LHCN-M2 (cell line): ENCODE results near the gene SLC23A2. TPM values are rescaled to one million over a fixed set of nuclear protein-coding genes. Genes with fewer than 3 reads are reported as not detected.

Experiments used
- DNase-seq: peaks from one replicate; pipeline ENCODE4 v3.0.0-alpha.2; 2012; ENCODE audit warnings: low read depth
- total RNA-seq: library from RNA; depleted of rRNA; stranded (reverse); fragments of >200 nt; gene quantifications from 2 replicates; pipeline ENCODE4 v1.2.3, GENCODE V29; 2014; rRNA removed

Gene SLC23A2
- total RNA-seq, 1 experiment from 2014 or later = 14.6 TPM

GRCh38 chr20:4814696-4815252 lies 186.5 kb downstream of the SLC23A2 start:
- no peak for DNase-seq

- DNase-seq = no peak
These were observed 187.2 kb downstream of the SLC23A2 start for GRCh38 chr20:4813863-4814695.

GRCh38 chr20:4813076-4813862 lies 188.0 kb downstream of the SLC23A2 start:
- DNase-seq = no peak

GRCh38 chr20:4812641-4813075 lies 188.7 kb downstream of the SLC23A2 start:
- no peak for DNase-seq

- no peak for DNase-seq
These were observed 189.1 kb downstream of the SLC23A2 start for GRCh38 chr20:4812216-4812615.

- no peak for DNase-seq
These were observed 189.6 kb downstream of the SLC23A2 start for GRCh38 chr20:4811661-4812181.

GRCh38 chr20:4811257-4811656 lies 190.1 kb downstream of the SLC23A2 start:
- no peak for DNase-seq

- no peak for DNase-seq
These were observed 190.8 kb downstream of the SLC23A2 start for GRCh38 chr20:4810426-4811019.

- DNase-seq = no peak
These were observed 191.6 kb downstream of the SLC23A2 start for GRCh38 chr20:4809707-4810106.

GRCh38 chr20:4808872-4809271 lies 192.4 kb downstream of the SLC23A2 start:
- DNase-seq = no peak

- DNase-seq = no peak
These were observed 195.5 kb downstream of the SLC23A2 start for GRCh38 chr20:4805663-4806449.

- DNase-seq = no peak
These were observed 198.8 kb downstream of the SLC23A2 start for GRCh38 chr20:4802527-4802926.

Other genes with a start within 250 kb of the SLC23A2 start
- 0.06 TPM in 2 replicates for gene RASSF2, start 177.9 kb downstream of the SLC23A2 start, total RNA-seq
- gene TMEM230, start 111.6 kb upstream of the SLC23A2 start, total RNA-seq = 111 and 137 TPM in 2 replicates
- gene PCNA, start 118.4 kb upstream of the SLC23A2 start, total RNA-seq = 395 and 397 TPM in 2 replicates
- 17.5 and 19.7 TPM in 2 replicates for gene CDS2, start 125.5 kb upstream of the SLC23A2 start, total RNA-seq